ENCODE results near the gene VGF. TPM values are rescaled to one million over a fixed set of nuclear protein-coding genes. Genes with fewer than 3 reads are reported as not detected.
A peak's percentile ranks its signal among the peaks of the same experiment; 100 is the strongest.

The VGF gene
- total RNA-seq (not detected), polyA plus RNA-seq (not detected)

DNA sequence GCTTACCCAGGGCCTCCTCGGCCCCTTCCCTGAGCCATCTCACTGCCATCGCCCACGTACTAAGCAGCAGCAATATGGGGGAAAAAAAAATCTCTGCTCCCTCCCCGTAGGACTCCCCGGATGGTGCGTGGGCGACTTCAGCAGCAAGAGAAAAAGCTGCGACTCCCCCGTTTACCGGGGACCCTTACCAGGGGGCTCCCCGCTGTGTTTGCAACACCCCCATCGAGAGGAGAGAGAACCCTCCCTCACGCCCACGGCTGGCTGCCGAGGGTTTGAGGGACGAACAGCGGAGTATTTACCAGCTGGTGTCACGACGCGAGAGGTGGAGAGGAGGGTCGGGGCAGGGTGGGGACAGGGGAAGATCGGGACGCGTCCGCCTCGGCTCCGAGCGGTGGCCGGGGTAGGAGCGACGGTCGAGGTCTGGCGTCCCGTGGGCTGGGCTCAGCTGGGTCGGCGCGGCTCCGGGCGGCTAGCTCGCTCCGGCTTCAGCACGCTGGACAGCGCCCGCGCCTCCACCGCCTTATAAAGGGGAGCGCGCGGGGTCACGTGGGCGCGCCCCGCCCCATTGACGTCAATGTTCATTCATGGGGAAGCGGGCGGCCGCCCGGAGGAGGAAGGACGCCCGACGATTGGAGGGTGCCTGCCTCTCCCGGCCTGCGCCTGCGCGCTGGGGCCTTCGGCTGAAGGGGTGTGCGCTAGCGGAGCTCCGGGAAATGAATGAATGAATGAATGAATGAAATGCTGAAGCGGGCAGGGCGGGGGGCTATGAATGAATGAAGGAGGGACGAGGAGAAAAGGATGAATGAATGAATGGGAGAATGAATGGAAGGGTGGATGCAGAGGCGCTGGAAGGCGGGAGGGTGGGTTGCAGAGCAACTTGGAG lies at the start of gene VGF:
TSS of gene VGF (minus strand) at position 495 of the 883 bp plus-strand sequence. CDS start 726 bp downstream, outside the sequence.
- Histone ChIP-seq H3K4me3 (ENCODE audit: low read length in 2 of 2) (peak within 1 kb of the TSS in 1 of 2 donors; percentile 23), H3K36me3 (ENCODE audit: insufficient read depth, low read length) (no peaks in the 10 kb centered on the region), H3K27me3 (ENCODE audit: insufficient read depth, low read length) (peaks cover 62% of the 10 kb centered on the region), H3K27ac (ENCODE audit: low read depth, low read length) (no peak within 1 kb of the TSS), H3K4me1 (ENCODE audit: insufficient read depth, low read length) (peaks cover 53% of the 10 kb centered on the region), H3K9me3 (ENCODE audit: control insufficient read depth in 1 of 2, low read length in 2 of 2) (no peaks in the 10 kb centered on the region)
- peak within 1 kb of the TSS; percentile 74 to 93 (median 88) for H3K27ac Mint-ChIP-seq
- peaks cover 4 to 10% of the 10 kb centered on the region in 2 donors for H3K36me3 Mint-ChIP-seq
- H3K4me3 Mint-ChIP-seq: peak within 1 kb of the TSS; percentile 63 to 87 (median 78)
- peaks cover 46 to 47% of the 10 kb centered on the region in 2 donors for H3K27me3 Mint-ChIP-seq
- CTCF ChIA-PET (ENCODE audit: partially characterized antibody): interaction anchor here (0.7 to 3.2 kb wide), 4 partner anchors 9 to 29 kb away, joined by 3 to 25 read pairs (median 4); no protein-coding TSS in a partner anchor
- POLR2A ChIA-PET (ENCODE audit: partially characterized antibody): interaction anchor here (0.8 to 1.7 kb wide), 7 partner anchors 10 to 290 kb away, joined by 3 to 7 read pairs (median 3); partner anchors contain the start of genes SRRT, UFSP1 and ZNHIT1
- H3K9me3 Mint-ChIP-seq: peaks cover 0 to 4% (median 0%) of the 10 kb centered on the region in 8 donors
- peaks cover 20 to 48% (median 35%) of the 10 kb centered on the region in 4 donors for H3K4me1 Mint-ChIP-seq
- intact Hi-C loops (cut with micrococcal nuclease): loop anchor here (1.0 to 10.0 kb wide), 3 partner anchors 11 to 278 kb away; partner anchors contain the start of genes AP1S1, PLOD3, UFSP1 and ZNHIT1
- DNase-seq: peak; percentile 89 to 92 (median 90)

- H3K27me3 ChIP-seq (ENCODE audit: insufficient read depth, low read length): no peaks in the 10 kb centered on the region
- ChIA-PET POLR2A (ENCODE audit: partially characterized antibody) (no interaction called here), CTCF (ENCODE audit: partially characterized antibody) (no interaction called here)
- no peak overlapping the region for H3K4me3 Mint-ChIP-seq
- no peak overlapping the region for H3K4me3 ChIP-seq (ENCODE audit: low read length in 2 of 2)
- H3K27ac Mint-ChIP-seq: peak overlapping the region in 1 of 7 donors; percentile 13
- peaks cover 13 to 27% of the 10 kb centered on the region in 2 donors for H3K36me3 Mint-ChIP-seq
- H3K36me3 ChIP-seq (ENCODE audit: insufficient read depth, low read length): no peaks in the 10 kb centered on the region
- peaks cover 6 to 19% (median 11%) of the 10 kb centered on the region in 4 donors for H3K4me1 Mint-ChIP-seq
- H3K27ac ChIP-seq (ENCODE audit: low read depth, low read length): no peak overlapping the region
- H3K9me3 Mint-ChIP-seq: no peaks in the 10 kb centered on the region
- DNase-seq: no peak
- H3K4me1 ChIP-seq (ENCODE audit: insufficient read depth, low read length): peaks cover 10% of the 10 kb centered on the region
- no peaks in the 10 kb centered on the region for H3K27me3 Mint-ChIP-seq
- H3K9me3 ChIP-seq (ENCODE audit: control insufficient read depth in 1 of 2, low read length in 2 of 2): no peaks in the 10 kb centered on the region
- intact Hi-C loops (cut with micrococcal nuclease): loop anchor here (10.0 kb wide), 1 partner anchor 47 kb away; the partner anchor contains the start of gene VGF
Measured at GRCh38 chr7:101212014-101212413, 46.6 kb upstream of the VGF start.

- no peaks in the 10 kb centered on the region for H3K9me3 ChIP-seq (ENCODE audit: control insufficient read depth in 1 of 2, low read length in 2 of 2)
- ChIA-PET POLR2A (ENCODE audit: partially characterized antibody) (no interaction called here), CTCF (ENCODE audit: partially characterized antibody) (no interaction called here)
- Mint-ChIP-seq H3K4me1 (peaks cover 3 to 14% (median 7%) of the 10 kb centered on the region in 4 donors), H3K9me3 (no peaks in the 10 kb centered on the region), H3K27me3 (no peaks in the 10 kb centered on the region), H3K36me3 (peaks cover 13 to 27% of the 10 kb centered on the region in 2 donors), H3K4me3 (no peak overlapping the region), H3K27ac (peak overlapping the region in 1 of 7 donors; percentile 13)
- peaks cover 6% of the 10 kb centered on the region for H3K4me1 ChIP-seq (ENCODE audit: insufficient read depth, low read length)
- H3K4me3 ChIP-seq (ENCODE audit: low read length in 2 of 2): no peak overlapping the region
- no peaks in the 10 kb centered on the region for H3K27me3 ChIP-seq (ENCODE audit: insufficient read depth, low read length)
- no peaks in the 10 kb centered on the region for H3K36me3 ChIP-seq (ENCODE audit: insufficient read depth, low read length)
- intact Hi-C loops (cut with micrococcal nuclease): loop anchor here (10.0 kb wide), 1 partner anchor 47 kb away; the partner anchor contains the start of gene VGF
- DNase-seq: no peak
- no peak overlapping the region for H3K27ac ChIP-seq (ENCODE audit: low read depth, low read length)
Measured at GRCh38 chr7:101211501-101211900, 46.1 kb upstream of the VGF start.

DNA sequence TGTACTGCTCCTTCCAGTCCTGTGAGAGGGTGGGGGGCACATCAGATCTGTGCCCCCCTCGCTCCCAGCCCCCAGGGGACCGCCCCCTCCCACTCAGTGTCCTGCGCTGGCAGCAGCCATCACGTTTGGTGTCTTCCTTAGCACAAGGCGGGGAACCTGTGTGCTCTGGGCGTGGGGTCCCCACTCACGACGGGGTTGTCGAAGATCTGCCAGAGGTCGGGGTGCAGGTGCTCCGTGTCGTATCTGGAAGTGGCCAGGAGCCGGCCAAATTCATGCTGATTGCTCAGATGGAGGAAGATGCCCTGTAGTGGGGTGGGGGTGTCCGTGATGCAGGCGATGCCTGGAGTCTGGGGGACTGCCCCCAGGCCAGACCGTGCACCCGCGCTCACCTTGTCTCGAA lies 44.8 kb upstream of the VGF start:
- no peak for DNase-seq
- peaks cover 0 to 2% (median 0%) of the 10 kb centered on the region in 4 donors for H3K4me1 Mint-ChIP-seq
- ChIA-PET POLR2A (ENCODE audit: partially characterized antibody) (no interaction called here), CTCF (ENCODE audit: partially characterized antibody) (no interaction called here)
- no peak overlapping the region for H3K4me3 Mint-ChIP-seq
- no peaks in the 10 kb centered on the region for H3K4me1 ChIP-seq (ENCODE audit: insufficient read depth, low read length)
- no peak overlapping the region for H3K27ac ChIP-seq (ENCODE audit: low read depth, low read length)
- no peak overlapping the region for H3K4me3 ChIP-seq (ENCODE audit: low read length in 2 of 2)
- intact Hi-C loops (cut with micrococcal nuclease): loop anchor here (10.0 kb wide), 1 partner anchor 45 kb away; the partner anchor contains the start of gene VGF
- H3K9me3 Mint-ChIP-seq: no peaks in the 10 kb centered on the region
- H3K27me3 Mint-ChIP-seq: no peaks in the 10 kb centered on the region
- H3K36me3 Mint-ChIP-seq: peaks cover 19 to 29% of the 10 kb centered on the region in 2 donors
- H3K27me3 ChIP-seq (ENCODE audit: insufficient read depth, low read length): no peaks in the 10 kb centered on the region
- no peaks in the 10 kb centered on the region for H3K36me3 ChIP-seq (ENCODE audit: insufficient read depth, low read length)
- H3K27ac Mint-ChIP-seq: peak overlapping the region in 1 of 7 donors; percentile 6
- H3K9me3 ChIP-seq (ENCODE audit: control insufficient read depth in 1 of 2, low read length in 2 of 2): no peaks in the 10 kb centered on the region

- Histone ChIP-seq H3K4me1 (ENCODE audit: insufficient read depth, low read length) (no peaks in the 10 kb centered on the region), H3K27me3 (ENCODE audit: insufficient read depth, low read length) (no peaks in the 10 kb centered on the region), H3K27ac (ENCODE audit: low read depth, low read length) (no peak overlapping the region), H3K4me3 (ENCODE audit: low read length in 2 of 2) (no peak overlapping the region), H3K36me3 (ENCODE audit: insufficient read depth, low read length) (no peaks in the 10 kb centered on the region), H3K9me3 (ENCODE audit: control insufficient read depth in 1 of 2, low read length in 2 of 2) (no peaks in the 10 kb centered on the region)
- intact Hi-C loops (cut with micrococcal nuclease): no loop called here
- ChIA-PET POLR2A (ENCODE audit: partially characterized antibody) (no interaction called here), CTCF (ENCODE audit: partially characterized antibody) (interaction anchor here (0.7 to 2.0 kb wide), 2 partner anchors 9 to 16 kb away, joined by 3 to 8 read pairs; partner anchors contain the start of gene PLOD3)
- H3K4me3 Mint-ChIP-seq: no peak overlapping the region
- H3K36me3 Mint-ChIP-seq: peaks cover 19 to 32% of the 10 kb centered on the region in 2 donors
- H3K27ac Mint-ChIP-seq: no peak overlapping the region
- H3K27me3 Mint-ChIP-seq: peaks cover 0 to 2% of the 10 kb centered on the region in 2 donors
- H3K9me3 Mint-ChIP-seq: no peaks in the 10 kb centered on the region
- H3K4me1 Mint-ChIP-seq: peaks cover under 1 to 6% (median 3%) of the 10 kb centered on the region in 4 donors
- no peak for DNase-seq
Measured at GRCh38 chr7:101208794-101209193, 43.4 kb upstream of the VGF start.

DNA sequence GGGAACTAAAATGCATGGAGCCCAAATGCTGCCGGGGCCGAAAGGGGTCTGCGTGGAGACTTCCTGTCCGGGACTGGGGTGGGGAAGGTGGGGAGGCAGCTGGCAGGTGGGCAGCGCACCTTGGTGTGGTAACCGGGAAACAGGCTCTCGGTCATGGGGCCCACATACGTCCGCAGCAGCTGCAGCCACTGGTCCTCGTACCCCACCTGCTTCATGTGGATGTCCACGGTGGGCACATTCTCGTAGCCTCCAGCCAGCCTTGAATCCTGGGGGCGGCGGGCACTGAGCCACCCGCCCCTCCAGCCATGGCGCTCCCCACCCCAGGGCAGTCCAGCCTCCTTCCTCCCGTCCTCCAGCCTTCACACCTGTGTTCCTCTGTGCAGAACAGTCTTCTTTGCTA lies 42.1 kb upstream of the VGF start:
- Mint-ChIP-seq H3K27me3 (peaks cover 3 to 4% of the 10 kb centered on the region in 2 donors), H3K9me3 (no peaks in the 10 kb centered on the region), H3K4me1 (peaks cover 5 to 13% (median 9%) of the 10 kb centered on the region in 4 donors), H3K4me3 (no peak overlapping the region), H3K36me3 (peaks cover 19 to 32% of the 10 kb centered on the region in 2 donors), H3K27ac (peak overlapping the region in 1 of 7 donors; percentile 67)
- Histone ChIP-seq H3K36me3 (ENCODE audit: insufficient read depth, low read length) (no peaks in the 10 kb centered on the region), H3K4me3 (ENCODE audit: low read length in 2 of 2) (no peak overlapping the region), H3K27ac (ENCODE audit: low read depth, low read length) (no peak overlapping the region), H3K27me3 (ENCODE audit: insufficient read depth, low read length) (no peaks in the 10 kb centered on the region), H3K4me1 (ENCODE audit: insufficient read depth, low read length) (peaks cover 8% of the 10 kb centered on the region), H3K9me3 (ENCODE audit: control insufficient read depth in 1 of 2, low read length in 2 of 2) (no peaks in the 10 kb centered on the region)
- ChIA-PET POLR2A (ENCODE audit: partially characterized antibody) (interaction anchor here (1.6 kb wide), 1 partner anchor 10 kb away, joined by 4 read pairs; the partner anchor contains the start of genes PLOD3 and ZNHIT1), CTCF (ENCODE audit: partially characterized antibody) (interaction anchor here (1.5 to 2.0 kb wide), 2 partner anchors 15 to 63 kb away, joined by 4 to 8 read pairs; no protein-coding TSS in a partner anchor)
- intact Hi-C loops (cut with micrococcal nuclease): no loop called here
- DNase-seq: no peak

- POLR2A ChIA-PET (ENCODE audit: partially characterized antibody): interaction anchor here (1.6 kb wide), 1 partner anchor 11 kb away, joined by 4 read pairs; the partner anchor contains the start of genes PLOD3 and ZNHIT1
- H3K9me3 Mint-ChIP-seq: no peaks in the 10 kb centered on the region
Measured at GRCh38 chr7:101206665-101207042, 41.3 kb upstream of the VGF start.

More at GRCh38 chr7:101206665-101207042, 41.3 kb upstream of the VGF start:
- Mint-ChIP-seq H3K27ac (peak overlapping the region in 1 of 7 donors; percentile 37), H3K36me3 (peaks cover 19 to 32% of the 10 kb centered on the region in 2 donors), H3K4me3 (no peak overlapping the region), H3K4me1 (peaks cover 5 to 15% (median 9%) of the 10 kb centered on the region in 4 donors), H3K27me3 (peaks cover 3 to 4% of the 10 kb centered on the region in 2 donors)
- Histone ChIP-seq H3K27ac (ENCODE audit: low read depth, low read length) (no peak overlapping the region), H3K4me3 (ENCODE audit: low read length in 2 of 2) (no peak overlapping the region), H3K4me1 (ENCODE audit: insufficient read depth, low read length) (peaks cover 8% of the 10 kb centered on the region), H3K27me3 (ENCODE audit: insufficient read depth, low read length) (no peaks in the 10 kb centered on the region), H3K36me3 (ENCODE audit: insufficient read depth, low read length) (no peaks in the 10 kb centered on the region), H3K9me3 (ENCODE audit: control insufficient read depth in 1 of 2, low read length in 2 of 2) (no peaks in the 10 kb centered on the region)
- intact Hi-C loops (cut with micrococcal nuclease): no loop called here
- CTCF ChIA-PET (ENCODE audit: partially characterized antibody): interaction anchor here (1.5 kb wide), 1 partner anchor 62 kb away, joined by 4 read pairs; no protein-coding TSS in a partner anchor
- DNase-seq: no peak

Measured in CD4-positive, alpha-beta memory T cell (primary cell).